ENCODE data around the gene KCTD13.

- no peak for TF ChIP-seq CTCF (IDR thresholded peaks at IDR 0.05; ENCODE audit: borderline replicate concordance, extremely low read depth, low read length, poor library complexity, severe bottlenecking)
- TF ChIP-seq EZH2 (IDR thresholded peaks at IDR 0.05; ENCODE audit: borderline replicate concordance, low read depth, low read length, severe bottlenecking), result no peak
Measured at GRCh38 chr16:29896841-29897240, 29.2 kb downstream of the KCTD13 start.

Measured in DND-41 (cell line).